Pancreas (tissue), 10 donors: ENCODE data around the gene MAP1A. TPM values are rescaled to one million over a fixed set of nuclear protein-coding genes. Genes with fewer than 3 reads are reported as not detected.

Source experiments
- ATAC-seq, 4 donors: fragments of 200-7000 bp; cut with Tn5 transposase; one replicate each; pipeline versions ENCODE4 v1.8.0 to v1.9.1; 2020; ENCODE audit warnings: mild to moderate bottlenecking in 4 of 4, moderate library complexity in 4 of 4
- DNase-seq, 6 donors: peaks; one replicate each; pipeline ENCODE4 v3.0.0-alpha.2; 2020
- FAIRE-seq: peaks from 2 replicates; lab custom pipeline; 2012; peaks lifted over from hg19 to GRCh38; lab: Jason Lieb, UNC
- H3K27ac ChIP-seq, 4 donors: fragments of 200-600 bp; sonication (generic); 1 replicate in 3 of 4; 2 replicates in 1 of 4; pipeline versions ENCODE4 v1.5.0 to v1.8.0; 2020
- H3K27me3 ChIP-seq, 4 donors: fragments of 200-600 bp; one replicate each; pipeline ENCODE4 v1.8.0; 2021
- H3K36me3 ChIP-seq, 3 donors: fragments of 200-600 bp; sonication (generic) in 1 of 3; one replicate each; pipeline versions ENCODE4 v1.5.0 to v1.8.0; 2020 to 2021
- H3K4me1 ChIP-seq, 3 donors: fragments of 200-600 bp; one replicate each; pipeline ENCODE4 v1.8.0; 2021
- H3K4me3 ChIP-seq, 4 donors: fragments of 200-600 bp; sonication (generic) in 2 of 4; one replicate each; pipeline versions ENCODE4 v1.5.0 to v1.8.0; 2020 to 2021
- H3K9me3 ChIP-seq, 4 donors: fragments of 200-600 bp; one replicate each; pipeline ENCODE4 v1.8.0; 2021
- WGBS, 2 donors: extraction: QIAGEN DNeasy Blood & Tissue Kit; methylation state at CpG; one replicate each; pipeline ENCODE4 v1.1.7; 2013; 5-methylcytosine and 5-hydroxymethylcytosine counted together
- intact Hi-C, 3 donors: fragments of 100-400 bp; cut with DNase I; formaldehyde crosslinking; loops; one replicate each; pipeline versions ENCODE4 v1.11.1 to v1.14.2; 2022
- polyA plus RNA-seq, 2 donors: library from polyadenylated mRNA; stranded (reverse); fragments of 200-250 nt; gene quantifications; one replicate each; pipeline ENCODE4 v1.2.3, GENCODE V29; 2013
- total RNA-seq, 6 donors: library from RNA; stranded (reverse); fragmentation: NEBNext Ultra II Directional in 4 of 6; extraction: Animal tissue kit (Norgen Biotek cat#: 25700) in 4 of 6; gene quantifications; one replicate each; pipeline versions ENCODE4 v1.2.1 to v1.2.4, GENCODE V29; 2021 to 2023
- TF ChIP-seq, protein P1 (sequence below), 4 donors: fragments of 200-600 bp; sonication (generic) in 3 of 4; IDR thresholded peaks; one replicate each; pipeline versions ENCODE4 v1.5.0 to v1.8.0; 2021; ENCODE audit warnings: antibody characterized with exemption in 4 of 4
- donor health status: healthy with polysubstance abuse.
- donor health status: DM: no; HTN: no; CAD: no; lungs with moderate emphysema.
- donor health status: DM: no; HTN: no; CAD: no.
- donor health status: control.
- donor health status: control.
- donor health status: Bipolar disorder and iron deficiency.
- donor health status: DM: yes; HTN: yes; CAD: no.
- donor health status: DM: no; HTN: no; CAD: no.
- donor health status: DM: no; HTN: no; CAD: no.
- donor health status: DM: yes; HTN: yes; CAD: no.

MAP1A gene
- total and polyA plus RNA-seq, 8 donors: 0.59 to 4.1 (median 1.5) TPM

DNA sequence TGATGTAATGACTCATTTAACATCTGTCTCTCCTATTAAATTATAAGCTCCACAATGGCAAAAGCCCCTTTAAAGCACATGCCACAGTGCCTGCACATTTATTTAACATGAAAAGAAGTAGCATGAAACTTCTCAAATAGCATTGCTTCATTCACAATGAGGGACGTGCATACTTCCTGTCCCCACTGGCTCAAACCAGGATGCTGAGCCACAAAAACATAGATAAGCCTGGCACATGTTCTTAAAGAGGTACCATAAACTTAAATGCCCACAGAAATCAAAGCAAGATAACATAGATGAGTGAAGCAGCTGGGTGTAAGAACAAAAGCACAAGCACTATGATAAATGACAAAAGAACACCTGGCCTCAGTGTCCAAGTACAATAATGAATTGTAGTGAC, 28.2 kb upstream of the MAP1A start:
- no peak for DNase-seq
- no peak for FAIRE-seq

DNA sequence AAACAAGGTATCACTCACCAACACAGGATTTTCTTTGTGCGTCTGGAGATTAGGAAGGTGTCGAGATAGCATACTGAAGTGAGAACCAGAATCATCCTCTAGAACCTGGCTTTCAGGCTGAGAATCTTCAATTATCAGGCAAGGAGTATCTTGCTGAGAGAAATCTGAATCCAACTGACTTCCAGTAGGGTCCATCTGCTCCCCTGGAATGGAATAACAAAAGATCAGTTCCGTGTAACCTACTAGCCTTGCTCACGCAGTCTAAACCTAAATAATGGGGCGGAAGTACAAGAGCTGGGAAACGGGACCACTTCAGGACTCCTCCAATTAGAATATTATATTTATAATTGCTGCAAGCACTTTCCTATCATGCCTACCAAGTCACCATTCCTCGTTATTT, 25.1 kb upstream of the MAP1A start:
- peak overlapping the region in 3 of 4 donors; percentile 43 to 70 (median 66) for H3K27ac ChIP-seq
- peaks cover 0 to 5% (median 5%) of the 10 kb centered on the region in 3 donors for H3K4me1 ChIP-seq
- TF ChIP-seq, protein P1, sequence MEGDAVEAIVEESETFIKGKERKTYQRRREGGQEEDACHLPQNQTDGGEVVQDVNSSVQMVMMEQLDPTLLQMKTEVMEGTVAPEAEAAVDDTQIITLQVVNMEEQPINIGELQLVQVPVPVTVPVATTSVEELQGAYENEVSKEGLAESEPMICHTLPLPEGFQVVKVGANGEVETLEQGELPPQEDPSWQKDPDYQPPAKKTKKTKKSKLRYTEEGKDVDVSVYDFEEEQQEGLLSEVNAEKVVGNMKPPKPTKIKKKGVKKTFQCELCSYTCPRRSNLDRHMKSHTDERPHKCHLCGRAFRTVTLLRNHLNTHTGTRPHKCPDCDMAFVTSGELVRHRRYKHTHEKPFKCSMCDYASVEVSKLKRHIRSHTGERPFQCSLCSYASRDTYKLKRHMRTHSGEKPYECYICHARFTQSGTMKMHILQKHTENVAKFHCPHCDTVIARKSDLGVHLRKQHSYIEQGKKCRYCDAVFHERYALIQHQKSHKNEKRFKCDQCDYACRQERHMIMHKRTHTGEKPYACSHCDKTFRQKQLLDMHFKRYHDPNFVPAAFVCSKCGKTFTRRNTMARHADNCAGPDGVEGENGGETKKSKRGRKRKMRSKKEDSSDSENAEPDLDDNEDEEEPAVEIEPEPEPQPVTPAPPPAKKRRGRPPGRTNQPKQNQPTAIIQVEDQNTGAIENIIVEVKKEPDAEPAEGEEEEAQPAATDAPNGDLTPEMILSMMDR (IDR thresholded peaks at IDR 0.05): no peak
- WGBS, 2 donors: 4 to 8% methylated on average over 7 of the region's 7 CpGs
- H3K36me3 ChIP-seq: no peaks in the 10 kb centered on the region
- no peak for FAIRE-seq
- no peak for DNase-seq
- ATAC-seq: peak in 1 of 4 donors; percentile 2
- H3K27me3 ChIP-seq: no peaks in the 10 kb centered on the region
- H3K4me3 ChIP-seq: peak overlapping the region; percentile 49 to 78 (median 74)
- no peaks in the 10 kb centered on the region for H3K9me3 ChIP-seq
- intact Hi-C loops: no loop called here

More for the DNA sequence above, 28.2 kb upstream of the MAP1A start:
- no peaks in the 10 kb centered on the region for H3K36me3 ChIP-seq
- TF ChIP-seq, protein P1 (IDR thresholded peaks at IDR 0.05): no peak
- no peak overlapping the region for H3K27ac ChIP-seq
- H3K4me3 ChIP-seq: no peak overlapping the region
- no peak for ATAC-seq
- WGBS, 2 donors: 8 to 14% methylated on average over 1 of the region's 1 CpG
- intact Hi-C loops: no loop called here
- H3K27me3 ChIP-seq: no peaks in the 10 kb centered on the region
- peaks cover 0 to 5% (median 5%) of the 10 kb centered on the region in 3 donors for H3K4me1 ChIP-seq
- no peaks in the 10 kb centered on the region for H3K9me3 ChIP-seq

DNA sequence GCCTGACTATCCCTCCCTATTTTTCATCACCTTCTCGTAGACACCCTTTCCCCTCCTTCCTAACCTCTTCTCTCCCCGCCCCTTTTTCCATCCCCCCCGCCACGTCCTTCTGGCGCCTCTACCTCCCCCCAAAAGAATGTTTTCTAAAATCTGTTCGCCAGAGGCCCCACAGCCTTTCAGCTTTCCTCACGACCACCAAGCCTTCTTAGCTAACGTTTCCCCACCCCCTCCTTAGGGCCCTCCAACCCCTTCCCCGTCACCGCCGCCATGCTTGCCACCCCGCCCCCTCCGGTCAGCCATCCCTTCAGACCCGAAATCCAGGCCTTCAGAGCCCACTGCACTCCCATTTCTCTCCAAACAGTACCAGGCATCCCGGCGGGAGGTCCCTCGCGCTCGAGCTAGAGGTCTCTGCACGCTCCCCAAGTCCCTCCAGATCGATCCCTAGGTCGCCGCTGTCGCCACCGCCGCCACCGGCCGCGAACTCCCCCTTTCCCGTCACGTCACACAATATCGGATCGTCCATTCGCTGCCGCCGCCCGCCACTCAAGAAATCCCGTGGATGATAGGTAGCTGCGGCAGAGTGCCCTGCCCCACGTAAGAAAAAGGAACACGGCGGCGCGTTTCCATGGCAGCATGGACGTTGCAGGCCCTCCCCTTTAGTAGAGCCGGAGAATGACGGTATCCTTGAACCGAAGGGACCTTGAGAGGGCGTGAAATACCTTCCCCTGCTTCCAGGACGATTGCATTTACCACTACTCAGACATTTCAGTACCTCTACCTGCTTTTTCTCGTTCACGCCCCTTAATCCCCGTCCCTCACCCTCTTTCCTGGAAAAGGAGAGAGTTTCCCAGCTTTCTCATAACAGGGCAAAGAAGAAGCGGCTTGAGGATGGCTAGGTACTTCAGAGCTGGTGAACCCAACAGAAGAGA, 24.5 kb upstream of the MAP1A start, which contains the start of gene TP53BP1:
Gene TP53BP1 (minus strand): TSS at position 484 of the 929 bp plus-strand sequence. CDS start 113 bp downstream, at position 371.
- TF ChIP-seq, protein P1 (IDR thresholded peaks at IDR 0.05): no peak
- intact Hi-C loops: no loop called here
- ATAC-seq (peak; percentile 99 to 100 (median 100)), FAIRE-seq (peak; percentile 26), DNase-seq (peak; percentile 94 to 97 (median 95))
- no peaks in the 10 kb centered on the region for H3K36me3 ChIP-seq
- peak within 1 kb of the TSS; percentile 43 to 70 (median 60) for H3K27ac ChIP-seq
- peak within 1 kb of the TSS; percentile 49 to 78 (median 74) for H3K4me3 ChIP-seq
- H3K27me3 ChIP-seq: no peaks in the 10 kb centered on the region
- WGBS, 2 donors: 0 to 1% methylated on average over 54 of the region's 54 CpGs
- H3K4me1 ChIP-seq: peaks cover 0 to 5% (median 5%) of the 10 kb centered on the region in 3 donors
- no peaks in the 10 kb centered on the region for H3K9me3 ChIP-seq

- Histone ChIP-seq H3K27me3 (no peaks in the 10 kb centered on the region), H3K9me3 (no peaks in the 10 kb centered on the region), H3K4me1 (peaks cover 0 to 5% (median 5%) of the 10 kb centered on the region in 3 donors), H3K27ac (peak overlapping the region in 1 of 4 donors; percentile 70), H3K36me3 (no peaks in the 10 kb centered on the region), H3K4me3 (peak overlapping the region in 3 of 4 donors; percentile 49 to 78 (median 72))
- DNase-seq (no peak), FAIRE-seq (no peak), ATAC-seq (no peak)
- intact Hi-C loops: no loop called here
- 64 to 65% methylated on average over 7 of the region's 7 CpGs for WGBS, 2 donors
- TF ChIP-seq, protein P1 (IDR thresholded peaks at IDR 0.05): no peak
These were observed 23.5 kb upstream of the MAP1A start for GRCh38 chr15:43493703-43494472.
